H1 (cell line): ENCODE results near the gene IQSEC3. TPM values are rescaled to one million over a fixed set of nuclear protein-coding genes. Genes with fewer than 3 reads are reported as not detected.

Source experiments
- CTCF ChIA-PET: fragments of 300-600 bp; sonication (Branson Sonifier 250); formaldehyde crosslinking; loops from one replicate; lab custom pipeline; 2021; ENCODE audit not compliant: partially characterized antibody; lab: Charles Lee
- POLR2A ChIA-PET: fragments of 300-600 bp; sonication (Branson Sonifier 250); formaldehyde crosslinking; loops from one replicate; lab custom pipeline; 2021; ENCODE audit warnings: inconsistent platforms; ENCODE audit not compliant: partially characterized antibody; lab: Charles Lee
- DNase-seq, 2 experiments: peaks; one replicate each; pipeline versions ENCODE4 v3.0.0 to v3.0.0-alpha.2; 2010 to 2022; ENCODE audit warnings: low spot score in 2 of 2, low read depth in 1 of 2, mixed read lengths in 1 of 2
- FAIRE-seq: peaks from 2 replicates; lab custom pipeline; 2011; peaks lifted over from hg19 to GRCh38; lab: Jason Lieb, UNC
- H2AFZ ChIP-seq: 2 replicates; pipeline ENCODE4 v1.8.1; 2012; ENCODE audit warnings: low read length, inconsistent platforms
- H2AK5ac ChIP-seq: 2 replicates; pipeline ENCODE4 v1.6.1; 2013; ENCODE audit warnings: low read depth, low read length
- H2BK120ac ChIP-seq: replicated peaks from 2 replicates; pipeline ENCODE3; 2013; ENCODE audit warnings: low read depth, low read length, inconsistent platforms
- H2BK12ac ChIP-seq: 2 replicates; pipeline ENCODE4 v1.6.1; 2013; ENCODE audit warnings: low read depth, low read length
- H2BK15ac ChIP-seq: 2 replicates; pipeline ENCODE4 v1.6.1; 2013; ENCODE audit warnings: low read length
- H2BK20ac ChIP-seq: 2 replicates; pipeline ENCODE4 v1.6.1; 2013; ENCODE audit warnings: low read length
- H2BK5ac ChIP-seq: 2 replicates; pipeline ENCODE4 v1.6.1; 2013; ENCODE audit warnings: low read depth, low read length
- H3K14ac ChIP-seq: 2 replicates; pipeline ENCODE4 v1.6.1; 2013; ENCODE audit warnings: inconsistent platforms; ENCODE audit not compliant: insufficient read length
- H3K18ac ChIP-seq: 2 replicates; pipeline ENCODE4 v1.6.1; 2013; ENCODE audit warnings: low read length; ENCODE audit errors: extremely low read depth
- H3K23ac ChIP-seq: 2 replicates; pipeline ENCODE4 v1.6.1; 2013; ENCODE audit warnings: inconsistent platforms; ENCODE audit not compliant: insufficient read length
- H3K23me2 ChIP-seq: 2 replicates; pipeline ENCODE4 v1.6.1; 2013; ENCODE audit warnings: low read depth, low read length
- H3K27ac ChIP-seq: 2 replicates; pipeline ENCODE4 v1.6.1; 2011; ENCODE audit warnings: low read depth, low read length, inconsistent platforms
- H3K27me3 ChIP-seq, 4 experiments: replicated peaks in 1 of 4; 1 replicate in 1 of 4; 2 replicates in 3 of 4; pipeline versions ENCODE4 v1.6.1 to v1.8.1; 2011 to 2013; ENCODE audit warnings: low read length in 3 of 4, mild to moderate bottlenecking in 3 of 4, inconsistent platforms in 2 of 4, mixed read lengths in 2 of 4, moderate library complexity in 1 of 4; ENCODE audit not compliant: control insufficient read depth in 3 of 4, insufficient read depth in 3 of 4; ENCODE audit errors: extremely low read depth in 1 of 4
- H3K36me3 ChIP-seq, 4 experiments: 2 replicates each; pipeline versions ENCODE4 v1.6.1 to v1.8.1; 2011 to 2013; ENCODE audit warnings: mild to moderate bottlenecking in 4 of 4, low read length in 3 of 4, moderate library complexity in 2 of 4, control low read depth in 1 of 4, inconsistent platforms in 1 of 4; ENCODE audit not compliant: insufficient read depth in 4 of 4, control insufficient read depth in 2 of 4
- H3K4ac ChIP-seq: replicated peaks from 2 replicates; pipeline ENCODE3; 2013; ENCODE audit warnings: low read length, low read depth, mixed read lengths, inconsistent platforms; ENCODE audit not compliant: insufficient read length
- H3K4me1 ChIP-seq, 4 experiments: replicated peaks in 1 of 4; 1 replicate in 1 of 4; 2 replicates in 3 of 4; pipeline versions ENCODE4 v1.6.1 to v1.8.1; 2011 to 2013; ENCODE audit warnings: low read length in 3 of 4, inconsistent platforms in 2 of 4, mixed read lengths in 1 of 4; ENCODE audit not compliant: insufficient read depth in 4 of 4, control insufficient read depth in 3 of 4
- H3K4me2 ChIP-seq, 2 experiments: 2 replicates each; pipeline versions ENCODE4 v1.6.1 to v1.8.1; 2011 to 2013; ENCODE audit warnings: low read depth in 2 of 2, low read length in 2 of 2, control low read depth in 1 of 2, inconsistent platforms in 1 of 2, mild to moderate bottlenecking in 1 of 2; ENCODE audit not compliant: insufficient read depth in 1 of 2
- H3K4me3 ChIP-seq, 4 experiments: fragments of 200-600, 300-600 bp in 1 of 4; sonication (generic), shearing (Covaris generic), sonication (Bioruptor Twin) in 1 of 4; 2 replicates each; pipeline versions ENCODE4 v1.5.1 to v1.8.1; 2011 to 2016; ENCODE audit warnings: low read length in 4 of 4, low read depth in 3 of 4, control low read depth in 2 of 4, inconsistent platforms in 2 of 4, mild to moderate bottlenecking in 2 of 4, mixed read lengths in 1 of 4, moderate library complexity in 1 of 4; ENCODE audit not compliant: insufficient read depth in 2 of 4; ENCODE audit errors: extremely low read depth in 1 of 4
- H3K56ac ChIP-seq: replicated peaks from 2 replicates; pipeline ENCODE3; 2013; ENCODE audit warnings: low read depth, mild to moderate bottlenecking, mixed read lengths, low read length, inconsistent platforms; ENCODE audit not compliant: insufficient read length
- H3K79me1 ChIP-seq: 2 replicates; pipeline ENCODE4 v1.6.1; 2013; ENCODE audit warnings: low read depth, low read length, control low read depth
- H3K79me2 ChIP-seq, 2 experiments: 2 replicates each; pipeline versions ENCODE4 v1.6.1 to v1.8.1; 2012 to 2013; ENCODE audit warnings: low read length in 2 of 2, mild to moderate bottlenecking in 2 of 2, inconsistent platforms in 1 of 2; ENCODE audit not compliant: insufficient read depth in 2 of 2, control insufficient read depth in 1 of 2
- H3K9ac ChIP-seq, 4 experiments: replicated peaks in 1 of 4; 1 replicate in 1 of 4; 2 replicates in 3 of 4; pipeline versions ENCODE4 v1.6.1 to v1.8.1; 2011 to 2013; ENCODE audit warnings: low read depth in 3 of 4, low read length in 3 of 4, control low read depth in 2 of 4, mild to moderate bottlenecking in 2 of 4, moderate library complexity in 2 of 4, inconsistent platforms in 1 of 4; ENCODE audit errors: extremely low read depth in 1 of 4
- H3K9me3 ChIP-seq, 2 experiments: 2 replicates each; pipeline versions ENCODE4 v1.6.1 to v1.8.1; 2012 to 2013; ENCODE audit warnings: mild to moderate bottlenecking in 2 of 2, moderate library complexity in 2 of 2, control low read depth in 1 of 2, inconsistent platforms in 1 of 2, low read depth in 1 of 2, low read length in 1 of 2, mixed read lengths in 1 of 2; ENCODE audit not compliant: insufficient read depth in 2 of 2
- H4K20me1 ChIP-seq, 2 experiments: replicated peaks in 1 of 2; 2 replicates each; pipeline versions ENCODE3 to v1.8.1; 2011 to 2013; ENCODE audit warnings: inconsistent platforms in 2 of 2, low read length in 2 of 2, mild to moderate bottlenecking in 1 of 2; ENCODE audit not compliant: insufficient read depth in 2 of 2, control insufficient read depth in 1 of 2
- H4K5ac ChIP-seq: 2 replicates; pipeline ENCODE4 v1.6.1; 2013; ENCODE audit warnings: low read length, low read depth, mixed read lengths, inconsistent platforms; ENCODE audit not compliant: insufficient read length
- H4K8ac ChIP-seq: 2 replicates; pipeline ENCODE4 v1.8.0; 2013; ENCODE audit warnings: mild to moderate bottlenecking, moderate library complexity, low read length, inconsistent platforms; ENCODE audit not compliant: insufficient read depth; ENCODE audit errors: extremely low read depth
- H4K91ac ChIP-seq: replicated peaks from 2 replicates; pipeline ENCODE3; 2013; ENCODE audit warnings: low read length, mixed read lengths, inconsistent platforms; ENCODE audit not compliant: insufficient read length
- ATF3 ChIP-seq: IDR thresholded peaks from 2 replicates; pipeline ENCODE4 v1.6.1; 2011; ENCODE audit warnings: low read depth, mild to moderate bottlenecking, low read length; ENCODE audit not compliant: insufficient read depth
- CTBP2 ChIP-seq: IDR thresholded peaks from 2 replicates; pipeline ENCODE4 v1.7.0; 2011; ENCODE audit warnings: borderline replicate concordance, mild to moderate bottlenecking, moderate library complexity, mixed read lengths, low read length; ENCODE audit not compliant: insufficient read depth, insufficient read length
- E2F6 ChIP-seq: IDR thresholded peaks from 2 replicates; pipeline ENCODE4 v1.6.1; 2012; ENCODE audit warnings: inconsistent platforms
- EZH2 ChIP-seq: fragments of 200-600 bp; sonication (generic); IDR thresholded peaks from 2 replicates; pipeline ENCODE4 v1.7.1; 2012; ENCODE audit warnings: low read depth, mild to moderate bottlenecking, moderate library complexity, low read length, inconsistent platforms; ENCODE audit not compliant: severe bottlenecking
- RBBP5 ChIP-seq: IDR thresholded peaks from 2 replicates; pipeline ENCODE4 v1.7.1; 2012; ENCODE audit warnings: low read depth, mild to moderate bottlenecking, inconsistent platforms, low read length, moderate library complexity, borderline replicate concordance
- RNF2 ChIP-seq: fragments of 200-900, 300-1000 bp; sonication (generic); IDR thresholded peaks from 2 replicates; pipeline ENCODE4 v1.7.1; 2016; ENCODE audit warnings: borderline replicate concordance, low read depth, mild to moderate bottlenecking, antibody characterized with exemption, low read length; ENCODE audit not compliant: poor library complexity, severe bottlenecking; ENCODE audit errors: missing control alignments
- RXRA ChIP-seq: IDR thresholded peaks from 2 replicates; pipeline ENCODE4 v1.6.1; 2011; ENCODE audit warnings: low read depth, mild to moderate bottlenecking, low read length, moderate library complexity; ENCODE audit not compliant: insufficient read depth
- SAP30 ChIP-seq: fragments of 300-600 bp; sonication (generic); IDR thresholded peaks from 2 replicates; pipeline ENCODE4 v1.7.1; 2012; ENCODE audit warnings: low read length, moderate library complexity, mild to moderate bottlenecking, inconsistent platforms; ENCODE audit not compliant: insufficient read depth, insufficient replicate concordance
- SP2 ChIP-seq: IDR thresholded peaks from 2 replicates; pipeline ENCODE4 v1.6.1; 2012; ENCODE audit warnings: mild to moderate bottlenecking, low read length, inconsistent platforms
- SP4 ChIP-seq: IDR thresholded peaks from 2 replicates; pipeline ENCODE4 v1.6.1; 2012; ENCODE audit warnings: low read length, inconsistent platforms
- TCF12 ChIP-seq: IDR thresholded peaks from 2 replicates; pipeline ENCODE4 v1.6.1; 2011; ENCODE audit warnings: low read depth, mild to moderate bottlenecking, low read length
- WGBS, 2 experiments: shearing (Covaris generic) in 1 of 2; methylation state at CpG; one replicate each; pipeline versions ENCODE4 v1.1.6 to v1.1.7; 2013 to 2015; ENCODE audit warnings: low lambda C conversion rate in 2 of 2, mixed read lengths in 2 of 2, inconsistent platforms in 1 of 2, low coverage in 1 of 2, missing lambda C conversion rate in 1 of 2; ENCODE audit not compliant: insufficient replicate concordance in 2 of 2, insufficient coverage in 1 of 2, insufficient read length in 1 of 2; ENCODE audit errors: extremely low coverage in 1 of 2, missing lambda C conversion rate in 1 of 2; 5-methylcytosine and 5-hydroxymethylcytosine counted together
- polyA plus RNA-seq, 7 experiments: library from polyadenylated mRNA; depleted of rRNA in 3 of 7; stranded (reverse) in 5 of 7; unstranded in 2 of 7; fragments of >200 nt in 5 of 7; fragments of 200-250 nt in 2 of 7; gene quantifications; 1 replicate in 5 of 7; 2 replicates in 1 of 7; 4 replicates in 1 of 7; pipeline versions ENCODE4 v1.2.1 to v1.2.3, GENCODE V29; 2011 to 2013; ENCODE audit warnings: missing spikeins in 2 of 7, mixed read lengths in 2 of 7
- total RNA-seq: library from RNA; stranded (reverse); fragmentation: NEBNext Ultra II Directional; extraction: Animal tissue kit (Norgen Biotek cat#: 25700); gene quantifications from 2 replicates; pipeline ENCODE4 v1.2.1, GENCODE V29; 2021

Gene IQSEC3
- total and polyA plus RNA-seq, 2 of the 8 experiments (the other 6 are each of a cell fraction or from before 2014, with no cell fraction given) = 1.2 to 3.1 TPM

GRCh38 chr12:225012-225411, 158.4 kb downstream of the IQSEC3 start:
- no peak overlapping the region for H3K14ac ChIP-seq
- no peak overlapping the region for H2BK20ac ChIP-seq
- H3K79me2 ChIP-seq = no peaks in the 10 kb centered on the region
- no peak overlapping the region for H3K23ac ChIP-seq
- no peak overlapping the region for H3K56ac ChIP-seq
- H2BK120ac ChIP-seq = no peak overlapping the region
- no peak overlapping the region for H2BK5ac ChIP-seq
- H2BK12ac ChIP-seq = no peak overlapping the region
- no peaks in the 10 kb centered on the region for H3K9me3 ChIP-seq
- no peak overlapping the region for H4K8ac ChIP-seq
- H3K23me2 ChIP-seq = 0 out of 2 replicates have a peak, but pooled peaks cover 1% of the 10 kb centered on the region
- no peak overlapping the region for H4K91ac ChIP-seq
- H3K27ac ChIP-seq = no peak overlapping the region
- CTCF ChIA-PET = interaction anchor here (0.7 to 1.5 kb wide), 4 partner anchors 10 to 119 kb away, joined by 3 to 5 read pairs (median 4); no protein-coding TSS in a partner anchor
- no peak overlapping the region for H2AFZ ChIP-seq
- POLR2A ChIA-PET = no interaction called here
- peaks cover 0 to 2% (median 0%) of the 10 kb centered on the region in 4 experiments; a peak in 2 of 7 replicates for H3K27me3 ChIP-seq
- no peaks in the 10 kb centered on the region for H3K79me1 ChIP-seq
- H3K4me3 ChIP-seq = no peak overlapping the region
- DNase-seq (no peak), FAIRE-seq (no peak)
- no peak overlapping the region for H3K9ac ChIP-seq
- no peak overlapping the region for H3K4me2 ChIP-seq
- H3K18ac ChIP-seq = no peak overlapping the region
- H3K36me3 ChIP-seq = no peaks in the 10 kb centered on the region
- H3K4ac ChIP-seq = no peak overlapping the region
- H3K4me1 ChIP-seq = peaks cover 0 to 12% (median 10%) of the 10 kb centered on the region in 4 experiments; a peak in 6 of 7 replicates
- no peak overlapping the region for H2AK5ac ChIP-seq
- H4K20me1 ChIP-seq = no peaks in the 10 kb centered on the region
- WGBS, 2 experiments = 88% methylated on average over 18 of the region's 18 CpGs; no CpG with 5 or more reads in 1 of the 2 experiments
- no peak overlapping the region for H4K5ac ChIP-seq
- no peak overlapping the region for H2BK15ac ChIP-seq
- TF ChIP-seq CTBP2 (no peak), ATF3 (no peak), RXRA (no peak), EZH2 (no peak), SAP30 (no peak), RBBP5 (no peak), SP2 (no peak), RNF2 (no peak), E2F6 (no peak), SP4 (no peak), TCF12 (no peak)
